ENCODE measurements around the gene RNASE11.
"Not testable (repeated sequence)": the region's sequence is repeated elsewhere in the genome, so short reads cannot be mapped to it uniquely, and the experiment has no call there.

DNA sequence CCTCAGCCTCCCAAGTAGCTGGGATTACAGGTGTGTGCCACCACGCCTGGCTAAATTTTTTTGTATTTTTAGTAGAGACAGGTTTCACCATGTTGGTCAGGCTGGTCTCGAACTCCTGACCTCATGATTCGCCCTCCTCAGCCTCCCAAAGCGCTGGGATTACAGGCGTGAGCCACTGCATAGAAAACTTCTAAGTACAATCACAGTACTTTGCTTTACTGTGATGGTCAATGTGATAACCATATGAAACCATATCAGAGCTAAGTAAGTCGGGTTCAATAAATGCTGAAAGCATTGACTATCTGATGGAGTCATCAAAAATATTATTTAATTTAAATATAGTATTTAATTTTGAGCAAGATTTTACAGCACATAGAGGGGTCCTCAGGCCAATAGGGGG, 31.9 kb upstream of the RNASE11 start:
- TF ChIP-seq USF2 (IDR thresholded peaks at IDR 0.05; ENCODE audit: low read depth, low read length); RFX5 (IDR thresholded peaks at IDR 0.05; ENCODE audit: low read depth, low read length); CTCF (conservative IDR thresholded peaks at IDR 0.05; ENCODE audit: low read depth, low read length); CEBPB (IDR thresholded peaks at IDR 0.05; ENCODE audit: low read depth, low read length); POLR2A (IDR thresholded peaks at IDR 0.05; ENCODE audit: low read depth, low read length); BHLHE40 (IDR thresholded peaks at IDR 0.05; ENCODE audit: low read depth, low read length); SMC3 (IDR thresholded peaks at IDR 0.05; ENCODE audit: low read depth, low read length); MXI1 (IDR thresholded peaks at IDR 0.05; ENCODE audit: borderline replicate concordance, low read depth, low read length); MAFK (IDR thresholded peaks at IDR 0.05; ENCODE audit: low read depth, low read length); CHD1 (IDR thresholded peaks at IDR 0.05; ENCODE audit: low read depth, low read length): not testable (repeated sequence)
- TF ChIP-seq, protein P1, sequence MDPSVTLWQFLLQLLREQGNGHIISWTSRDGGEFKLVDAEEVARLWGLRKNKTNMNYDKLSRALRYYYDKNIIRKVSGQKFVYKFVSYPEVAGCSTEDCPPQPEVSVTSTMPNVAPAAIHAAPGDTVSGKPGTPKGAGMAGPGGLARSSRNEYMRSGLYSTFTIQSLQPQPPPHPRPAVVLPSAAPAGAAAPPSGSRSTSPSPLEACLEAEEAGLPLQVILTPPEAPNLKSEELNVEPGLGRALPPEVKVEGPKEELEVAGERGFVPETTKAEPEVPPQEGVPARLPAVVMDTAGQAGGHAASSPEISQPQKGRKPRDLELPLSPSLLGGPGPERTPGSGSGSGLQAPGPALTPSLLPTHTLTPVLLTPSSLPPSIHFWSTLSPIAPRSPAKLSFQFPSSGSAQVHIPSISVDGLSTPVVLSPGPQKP (IDR thresholded peaks at IDR 0.05; ENCODE audit: borderline replicate concordance, low read depth, low read length) = not testable (repeated sequence)

All from IMR-90 (cell line).